ENCODE measurements around the gene HS3ST3A1.

HS3ST3A1 gene

DNA sequence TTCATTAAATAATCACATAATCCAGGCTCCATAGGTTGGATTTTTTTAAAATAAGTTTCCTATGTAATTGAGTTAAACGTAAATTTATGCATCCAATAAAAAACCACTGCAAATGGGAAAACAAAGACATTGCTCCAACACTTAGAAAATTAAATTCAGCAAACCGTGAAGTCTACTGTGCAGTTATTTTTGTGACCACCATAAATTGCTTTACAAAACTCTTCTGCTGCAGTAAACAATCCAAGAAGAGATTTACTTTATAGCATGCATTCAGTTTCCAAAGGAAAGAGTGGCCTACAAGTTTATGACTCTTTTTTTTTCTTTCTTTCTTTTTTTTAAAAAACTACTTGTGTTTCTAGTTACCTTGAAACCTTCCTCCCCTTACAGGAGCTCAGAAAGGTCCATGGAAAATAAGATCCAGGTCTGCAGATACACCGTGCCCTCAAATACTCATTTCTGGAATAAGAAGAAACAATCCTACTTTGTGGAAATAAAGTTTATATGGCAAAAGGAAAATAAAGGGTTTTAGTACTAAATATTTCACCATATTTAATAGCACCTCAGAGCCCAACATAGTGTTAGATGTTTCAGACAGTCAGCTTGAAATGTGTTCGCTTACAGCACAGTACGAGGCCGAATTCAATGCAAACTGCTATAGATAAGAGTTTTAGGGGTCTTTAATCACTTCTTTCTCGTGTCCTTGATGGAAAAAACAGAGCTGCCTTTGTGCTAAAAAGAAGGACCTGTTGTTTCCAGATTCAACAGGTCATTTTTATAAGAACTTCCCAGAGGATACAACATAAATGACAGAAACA, 3.2 kb downstream of the HS3ST3A1 start:
- DNase-seq (ENCODE audit: low read depth in 2 of 2) = no peak

DNA sequence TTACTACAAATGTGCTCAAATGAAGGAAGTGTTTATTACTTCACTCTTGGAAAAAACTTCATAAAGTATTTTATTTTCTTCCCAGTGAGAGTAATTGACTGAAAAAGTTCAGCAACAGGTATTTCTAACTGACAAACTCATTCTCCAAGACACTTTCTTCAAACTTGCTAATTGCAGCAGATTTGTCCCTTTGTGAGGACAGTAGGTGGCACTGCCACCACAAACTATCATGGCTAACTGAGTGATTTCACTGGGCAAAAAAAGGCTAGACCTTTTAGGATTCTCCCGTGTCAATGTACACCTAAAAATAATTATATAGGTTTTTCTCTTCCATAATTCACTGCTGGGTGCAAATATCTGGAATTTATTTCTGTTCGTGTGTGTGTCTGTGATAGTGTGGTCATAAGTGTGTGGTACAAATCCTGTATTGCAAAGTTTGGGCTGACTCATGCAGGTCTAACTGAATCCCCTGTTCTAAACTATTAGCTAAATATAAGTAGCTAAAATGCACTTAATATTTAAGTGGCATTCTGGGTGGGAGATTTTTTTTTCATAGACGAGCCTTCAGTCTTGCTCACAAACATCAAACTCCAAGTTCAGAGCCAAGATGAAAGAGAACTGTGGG, 3.9 kb downstream of the HS3ST3A1 start:
- DNase-seq (ENCODE audit: low read depth in 2 of 2) = no peak

DNA sequence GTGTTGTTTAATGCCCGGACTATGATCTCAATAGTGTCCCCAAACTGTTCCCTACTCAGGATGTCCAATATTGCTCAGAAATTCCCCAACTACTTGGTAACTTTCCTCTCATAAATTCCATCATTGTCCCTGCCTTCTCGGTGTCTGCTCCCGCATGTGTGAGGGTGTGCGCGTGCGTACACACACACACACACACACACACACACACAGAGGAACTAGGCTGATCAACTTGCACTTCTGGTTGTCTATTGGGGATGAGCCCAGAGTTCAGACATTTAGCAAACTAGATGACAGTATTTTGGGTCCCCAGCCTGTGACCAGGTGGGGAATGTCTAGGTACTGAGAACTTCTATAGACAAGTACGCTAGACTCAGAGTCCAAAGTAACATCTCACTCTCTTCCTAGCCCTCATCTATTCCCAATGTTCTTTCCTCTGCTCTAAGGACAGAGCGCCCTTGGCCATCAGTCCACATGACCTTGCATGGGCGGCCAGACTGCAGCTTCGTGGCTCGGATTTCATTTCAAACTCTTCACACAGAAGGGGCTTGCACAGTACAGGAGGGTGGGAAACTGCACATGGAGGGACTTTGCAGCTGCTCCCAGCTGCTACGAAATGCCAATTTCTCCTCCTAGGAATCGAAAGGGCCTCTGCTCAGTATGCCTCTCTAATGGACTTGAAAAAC, 5.3 kb downstream of the HS3ST3A1 start:
- DNase-seq (ENCODE audit: low read depth in 2 of 2) = no peak

DNA sequence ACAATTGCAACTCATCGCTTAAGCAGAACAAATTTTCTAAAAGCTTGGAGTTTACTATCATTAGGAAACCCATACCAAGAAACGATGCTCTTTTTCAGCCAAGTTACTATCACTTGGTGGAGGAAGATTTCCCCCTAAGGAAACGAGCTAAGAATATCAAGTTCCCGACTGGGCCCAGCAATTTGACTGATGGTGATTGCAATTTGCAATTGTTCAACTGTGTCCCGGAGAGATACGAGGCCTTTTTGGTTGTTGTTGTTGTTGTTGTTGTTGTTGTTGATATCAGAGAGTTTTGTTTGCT, 6.2 kb downstream of the HS3ST3A1 start:
- no peak for DNase-seq (ENCODE audit: low read depth in 2 of 2)

DNA sequence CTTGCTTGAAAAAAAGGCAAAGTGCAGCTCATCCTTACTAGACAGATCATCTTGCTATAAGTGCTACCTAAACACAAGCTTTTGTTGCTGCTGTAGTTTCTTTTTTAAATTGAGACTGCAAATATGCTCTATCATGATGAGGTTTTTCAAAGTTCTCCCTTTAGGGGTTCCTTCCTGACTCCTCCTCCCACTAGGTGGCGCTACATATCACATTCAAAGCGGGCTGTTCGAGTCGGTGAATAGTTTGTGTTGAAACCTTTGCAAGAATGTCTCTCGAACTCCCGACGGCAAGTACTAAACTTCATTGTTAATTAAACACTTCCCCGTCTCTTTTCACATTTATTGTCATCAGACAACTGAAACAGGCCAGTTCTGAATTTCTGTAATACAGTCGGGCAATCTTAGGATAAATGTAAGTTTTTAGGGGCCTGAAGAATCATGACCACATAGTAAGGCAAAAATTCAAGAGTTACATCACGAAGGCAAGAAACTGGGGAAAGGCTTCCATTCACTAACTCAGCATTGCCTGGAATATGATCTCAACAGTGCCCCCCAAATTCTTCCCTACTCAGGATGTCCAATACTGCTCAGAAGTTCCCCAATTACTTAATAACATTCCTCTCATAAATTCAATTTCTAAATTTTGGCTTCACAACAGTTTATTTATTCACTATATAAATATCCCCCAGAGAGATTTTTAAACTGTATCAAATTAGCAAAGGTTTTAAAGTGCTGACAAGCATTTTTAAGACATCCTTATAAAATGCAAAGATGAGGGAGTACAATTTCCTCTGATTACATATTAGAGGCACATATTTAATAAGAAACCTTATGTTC, 6.7 kb downstream of the HS3ST3A1 start:
- DNase-seq (ENCODE audit: low read depth in 2 of 2) = peak; percentile 42 to 61

DNA sequence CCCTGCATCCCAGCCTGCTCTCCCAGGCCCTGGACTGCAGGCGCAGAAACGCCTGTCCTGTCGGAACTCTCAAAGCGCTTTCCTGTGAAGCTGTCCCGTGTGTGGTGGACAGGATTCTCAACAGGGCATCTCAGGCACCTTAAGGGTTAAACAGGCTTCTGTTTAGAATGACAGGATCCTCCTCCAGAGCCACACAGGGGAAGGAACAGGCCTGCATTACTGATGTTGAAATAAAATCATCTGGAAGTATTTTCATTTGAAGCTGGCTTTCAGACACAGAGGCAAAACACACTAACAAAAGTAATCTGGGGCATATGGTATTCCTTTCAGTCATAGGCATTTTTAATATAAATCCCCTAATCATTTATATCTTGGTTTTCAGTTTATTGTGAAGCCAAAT, 7.4 kb downstream of the HS3ST3A1 start:
- DNase-seq (ENCODE audit: low read depth in 2 of 2) = no peak

DNA sequence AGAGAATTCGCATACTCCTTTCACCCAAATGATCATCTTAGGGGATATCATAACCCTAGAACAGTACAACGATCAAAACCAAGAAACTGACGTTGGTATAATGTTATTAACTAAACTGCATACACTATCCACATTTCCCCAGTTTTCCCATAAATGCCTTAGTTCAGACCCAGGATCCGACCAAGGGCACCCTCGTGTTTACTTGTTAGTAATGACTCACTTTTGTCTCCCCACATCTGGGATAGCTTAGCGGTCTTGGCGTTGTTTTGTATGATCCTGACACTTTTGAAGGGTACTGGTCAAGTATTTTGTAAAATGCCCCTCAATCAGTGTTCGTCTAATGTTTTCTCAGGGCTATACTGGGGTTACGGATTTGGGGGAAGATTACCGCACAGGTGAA, 8.0 kb downstream of the HS3ST3A1 start:
- DNase-seq (ENCODE audit: low read depth in 2 of 2) = no peak

DNA sequence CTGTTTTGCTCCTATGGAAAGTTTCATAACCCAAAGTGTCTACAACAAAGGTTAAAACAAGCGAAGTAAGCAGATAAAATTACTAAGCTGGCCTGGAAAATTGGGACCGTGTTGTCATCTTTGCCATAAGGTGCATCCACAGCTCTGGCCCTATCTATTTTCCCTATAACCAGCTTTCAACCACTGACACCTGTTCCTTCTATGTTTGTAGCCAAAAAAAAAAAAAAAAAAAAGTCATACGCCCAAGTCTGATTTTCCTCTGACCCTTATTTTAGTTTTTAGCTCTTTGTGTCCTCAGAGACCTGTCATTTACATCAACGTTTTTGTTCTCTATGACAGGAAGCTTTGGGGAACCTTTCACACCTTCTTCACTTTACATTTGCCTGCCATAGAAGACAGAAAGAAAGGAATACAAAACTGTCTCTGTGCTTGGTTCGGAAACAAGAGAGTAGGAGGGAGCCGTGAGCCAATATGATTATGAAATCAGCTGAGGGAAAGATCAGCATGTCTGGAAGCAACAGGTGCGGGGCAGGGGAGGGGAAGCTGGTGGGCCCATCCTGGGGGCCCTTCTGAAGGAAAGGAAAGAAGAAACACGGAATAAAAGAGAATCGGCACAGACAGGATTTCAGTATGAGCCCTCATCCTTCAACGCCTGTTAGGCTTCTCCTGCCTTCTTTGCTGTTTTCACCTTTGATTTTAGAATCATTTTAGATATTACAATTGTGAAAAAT, 8.5 kb downstream of the HS3ST3A1 start:
- DNase-seq (ENCODE audit: low read depth in 2 of 2) = no peak

DNA sequence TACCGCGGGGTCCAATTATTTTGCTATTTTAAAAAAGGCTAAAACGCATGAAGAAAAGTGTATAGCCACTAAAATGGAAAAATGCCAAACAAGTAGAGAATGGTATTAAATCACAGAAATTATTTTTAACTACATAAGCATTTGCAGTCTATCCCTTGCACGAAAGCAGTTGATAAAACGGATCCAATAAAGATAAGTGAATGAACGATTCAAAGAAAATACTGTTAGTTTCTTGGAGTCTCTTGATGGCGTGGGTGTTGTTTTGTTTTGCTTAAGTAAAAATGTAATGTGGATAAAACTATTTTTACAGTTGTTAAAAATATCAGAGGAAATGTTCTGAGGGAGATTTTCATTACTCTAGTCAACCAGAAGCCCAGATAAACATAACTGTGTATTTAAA, 9.3 kb downstream of the HS3ST3A1 start:
- no peak for DNase-seq (ENCODE audit: low read depth in 2 of 2)

DNA sequence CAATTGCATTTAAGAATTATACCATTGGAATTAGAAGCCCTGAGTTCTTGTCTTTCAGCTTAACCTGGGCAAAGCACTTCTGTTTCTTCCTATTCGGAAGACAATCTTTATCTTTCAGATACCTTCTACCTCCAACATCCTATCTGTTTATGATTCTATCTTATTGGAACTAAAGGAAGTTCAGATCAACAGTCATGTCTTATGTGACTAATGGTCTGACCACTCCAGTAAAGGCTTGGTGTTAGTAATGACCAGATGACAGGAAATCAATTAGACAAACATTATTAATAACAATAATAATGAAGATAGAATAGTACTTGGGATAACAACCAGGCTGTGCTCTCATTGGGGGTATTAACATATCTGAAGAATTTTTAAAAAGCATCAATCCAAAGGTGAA, 11.3 kb downstream of the HS3ST3A1 start:
- no peak for DNase-seq (ENCODE audit: low read depth in 2 of 2)

DNA sequence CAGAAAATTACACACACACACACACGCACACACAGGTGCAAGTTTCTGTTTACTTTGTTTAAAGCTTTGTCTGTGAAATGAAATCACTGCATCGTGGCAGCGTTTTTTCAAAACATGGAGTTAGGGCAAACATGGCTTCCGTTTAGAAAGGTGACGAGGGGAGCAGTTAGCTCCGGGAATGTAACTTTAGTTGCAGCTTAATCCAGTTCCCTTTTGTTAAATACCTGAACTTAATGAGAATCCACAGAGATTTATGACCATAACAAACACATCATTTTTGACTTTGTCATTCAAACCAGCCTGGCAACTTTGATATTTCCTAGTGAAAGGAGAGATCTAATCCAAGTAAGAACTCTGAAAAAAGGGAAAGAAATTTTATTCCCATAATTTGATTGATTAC, 12.1 kb downstream of the HS3ST3A1 start:
- no peak for DNase-seq (ENCODE audit: low read depth in 2 of 2)

DNA sequence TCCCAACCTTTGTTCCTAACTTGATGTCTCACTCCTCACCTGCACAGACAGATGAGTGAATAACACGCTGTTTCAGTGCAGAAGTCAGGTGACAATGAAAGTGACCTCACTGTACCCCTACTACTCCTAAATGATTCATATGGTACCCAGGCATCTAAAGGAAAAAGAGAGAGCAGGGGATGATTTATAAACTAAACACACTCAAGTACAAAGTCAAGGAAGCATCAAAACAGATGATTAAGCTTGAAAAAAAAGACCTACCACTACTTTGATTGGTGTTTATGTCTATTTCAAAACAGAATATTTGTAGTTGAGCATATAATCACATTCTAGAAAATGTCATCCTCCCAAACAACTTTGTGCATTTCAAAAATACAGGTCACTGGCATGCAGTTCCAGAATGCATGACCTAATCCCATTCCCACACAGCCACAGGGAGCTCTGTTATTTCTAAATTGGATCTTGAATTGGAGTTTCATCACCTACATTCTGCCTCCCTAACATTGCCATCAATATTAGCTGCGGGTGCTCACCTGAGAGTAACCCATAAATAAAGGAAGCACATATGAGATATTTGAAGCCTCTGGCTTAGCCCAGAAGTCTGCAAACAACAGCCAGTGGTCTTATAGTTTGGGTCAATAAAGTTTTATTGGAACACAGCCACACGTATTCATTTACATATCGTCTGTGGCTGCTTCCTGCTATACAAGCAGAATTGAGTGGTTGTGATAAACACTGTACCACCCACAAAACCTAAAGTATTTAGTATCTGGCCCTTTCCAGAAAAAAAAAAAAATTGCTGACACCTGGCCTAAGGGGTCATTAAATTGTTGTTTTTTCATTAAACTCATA, 14.0 kb downstream of the HS3ST3A1 start:
- no peak for DNase-seq (ENCODE audit: low read depth in 2 of 2)

DNA sequence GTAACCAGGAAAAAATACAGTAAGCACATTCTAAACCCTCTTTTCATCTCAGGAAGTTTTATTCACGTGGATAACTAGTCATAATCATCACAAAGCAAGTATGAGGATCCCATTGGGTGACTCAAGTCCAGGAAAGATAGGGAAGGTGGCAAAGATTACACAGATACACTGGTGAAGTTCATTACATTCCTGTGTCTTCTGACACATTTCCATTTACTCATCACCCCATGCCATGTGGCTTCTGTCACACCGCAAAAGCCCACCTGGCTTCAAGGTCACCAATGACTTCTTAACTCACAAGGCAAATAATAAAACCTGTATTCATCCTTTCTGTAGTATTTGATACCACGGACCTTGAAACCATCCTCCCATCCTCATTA, 17.0 kb downstream of the HS3ST3A1 start:
- no peak for DNase-seq (ENCODE audit: low read depth in 2 of 2)

DNA sequence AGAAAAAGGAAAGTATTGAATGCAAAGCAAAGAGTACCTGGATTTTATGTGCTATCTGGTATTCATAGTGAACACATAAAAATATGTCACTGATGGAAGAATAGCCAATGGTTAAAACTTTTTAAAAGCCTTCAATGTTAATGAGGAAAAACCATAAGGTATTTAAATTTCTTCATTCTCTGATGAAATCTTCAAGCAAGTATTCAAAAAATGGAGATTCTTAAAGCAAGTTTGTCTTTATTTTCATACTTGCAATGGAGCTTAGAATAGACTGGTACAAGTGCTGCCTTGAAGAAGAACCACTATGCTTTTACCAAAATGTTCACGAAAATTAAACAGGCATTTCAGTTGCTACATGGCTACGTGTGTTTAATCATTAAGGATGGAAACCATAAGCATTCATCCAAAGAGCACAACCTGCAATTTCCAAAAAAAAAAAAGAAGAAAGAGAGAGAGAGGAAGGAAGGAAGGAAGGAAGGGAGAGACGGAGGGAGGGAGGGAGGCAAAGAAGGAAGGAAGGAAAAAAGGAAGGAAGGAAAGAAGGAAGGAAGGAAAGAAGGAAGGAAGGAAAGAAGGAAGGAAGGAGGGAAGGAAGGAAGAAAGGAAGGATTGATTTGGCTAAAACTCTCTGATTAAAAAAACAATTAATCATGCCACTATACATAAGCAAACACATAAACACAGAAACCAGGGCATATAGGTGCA, 17.6 kb downstream of the HS3ST3A1 start:
- DNase-seq (ENCODE audit: low read depth in 2 of 2) = no peak

DNA sequence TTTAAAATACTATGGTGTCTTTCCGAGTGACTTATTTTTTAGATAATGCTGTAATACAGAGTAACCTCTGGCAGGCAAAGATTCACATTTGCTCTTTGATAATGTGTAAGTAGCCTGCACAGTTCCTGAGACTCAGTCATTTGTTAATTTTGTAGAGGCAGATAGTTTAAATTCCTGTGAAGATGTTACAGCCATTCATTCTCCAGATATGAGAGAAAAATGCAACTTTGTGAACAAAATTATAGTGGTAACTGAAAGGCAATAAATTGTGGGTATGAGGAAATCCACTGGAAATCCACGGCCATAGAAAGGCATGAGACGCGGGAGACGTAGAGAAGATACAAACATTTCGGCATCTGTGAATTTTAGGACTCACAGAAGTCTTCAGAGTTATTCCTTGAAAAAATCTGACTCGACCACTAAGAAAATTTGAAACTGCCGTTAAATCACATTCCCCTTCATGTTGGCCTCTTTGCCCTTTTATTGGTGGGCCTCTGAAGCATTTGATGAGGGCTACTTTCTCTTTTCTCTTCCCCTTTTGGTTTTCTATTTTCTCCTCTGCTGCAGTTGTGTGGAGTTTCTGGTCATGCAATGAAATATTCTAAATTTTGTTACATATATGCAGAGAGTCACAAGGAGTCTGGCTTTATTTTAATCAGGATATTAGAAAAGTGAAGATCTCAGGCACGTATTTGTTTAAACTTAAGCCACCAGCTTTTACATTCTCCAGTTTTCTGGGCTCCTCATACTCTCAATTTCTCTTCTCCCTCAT, 18.8 kb downstream of the HS3ST3A1 start:
- no peak for DNase-seq (ENCODE audit: low read depth in 2 of 2)

DNA sequence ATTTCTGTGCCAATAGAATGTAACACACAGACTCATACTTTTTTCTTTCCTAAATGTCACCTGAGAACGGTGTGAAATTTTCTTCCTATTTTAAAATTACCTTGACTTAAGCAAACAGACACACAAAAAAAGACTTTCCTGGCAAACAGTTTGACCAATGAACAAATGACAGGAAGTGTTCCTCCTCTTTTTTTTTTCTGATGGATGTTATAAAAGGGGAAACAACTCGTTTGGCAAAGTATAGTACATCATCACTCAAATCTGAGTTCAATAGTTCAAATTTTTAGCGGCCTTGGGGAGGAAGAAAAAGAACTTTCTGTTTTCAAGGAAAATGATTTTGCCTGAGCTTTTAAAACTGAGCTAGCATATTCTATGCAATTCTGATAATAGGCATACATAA, 19.8 kb downstream of the HS3ST3A1 start:
- no peak for DNase-seq (ENCODE audit: low read depth in 2 of 2)

DNA sequence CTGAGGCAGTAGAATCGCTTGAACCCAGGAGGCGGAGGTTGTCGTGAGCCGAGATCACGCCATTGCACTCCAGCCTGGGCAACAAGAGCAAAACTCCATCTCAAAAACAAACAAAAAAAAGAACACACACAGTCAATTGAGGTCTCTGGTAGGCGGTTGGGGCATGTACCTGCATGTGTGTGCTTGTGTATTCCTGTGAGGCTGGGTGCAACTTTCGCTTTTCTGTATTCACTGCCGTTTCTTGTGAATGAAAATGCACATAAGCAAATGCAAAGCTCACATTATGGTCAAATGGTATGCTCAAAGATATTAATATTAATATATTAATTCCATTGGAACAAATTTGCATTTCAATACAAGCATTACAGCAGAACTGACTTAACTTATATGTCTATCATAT, 20.9 kb downstream of the HS3ST3A1 start:
- DNase-seq (ENCODE audit: low read depth in 2 of 2) = no peak

DNA sequence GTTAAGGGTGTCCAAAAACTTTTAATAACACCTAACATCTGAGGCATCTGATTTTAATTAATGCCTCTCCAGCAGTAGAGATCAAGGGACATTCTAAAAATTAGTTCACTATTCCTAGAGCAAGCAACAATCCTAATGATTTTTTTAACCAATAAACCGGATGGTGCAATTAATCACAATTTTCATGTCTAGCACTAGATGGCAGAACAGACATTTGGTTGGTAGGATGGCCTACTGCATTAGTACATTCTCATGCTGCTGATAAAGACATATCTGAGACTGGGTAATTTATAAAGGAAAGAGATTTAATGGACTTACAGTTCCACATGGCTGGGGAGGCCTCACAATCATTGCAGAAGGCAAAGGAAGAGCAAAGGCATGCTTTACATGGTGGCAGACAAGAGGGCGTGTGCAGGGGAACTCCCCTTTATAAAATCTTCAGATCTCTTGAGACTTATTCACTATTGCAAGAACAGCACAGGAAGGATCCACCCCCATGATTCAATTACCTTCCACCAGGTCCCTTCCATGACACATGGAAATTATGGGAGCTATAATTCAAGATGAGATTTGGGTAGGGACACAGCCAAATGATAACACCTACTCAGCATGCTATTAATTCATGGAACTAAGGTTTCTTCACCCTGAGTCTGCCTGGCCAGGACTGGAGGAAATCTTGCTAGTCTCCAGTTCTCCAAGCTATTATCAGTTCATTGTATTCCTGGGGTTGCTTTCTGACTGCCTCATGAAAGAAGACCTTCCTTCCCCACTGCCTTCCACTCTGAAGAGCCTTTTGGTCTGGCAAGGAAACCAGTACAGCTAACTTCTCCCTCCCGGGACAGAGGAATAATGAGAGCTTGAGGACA, 24.8 kb downstream of the HS3ST3A1 start:
- DNase-seq (ENCODE audit: low read depth in 2 of 2) = no peak
